ENCODE data around the gene MEOX1. TPM values are rescaled to one million over a fixed set of nuclear protein-coding genes. Genes with fewer than 3 reads are reported as not detected.

MEOX1 gene
- total and polyA plus RNA-seq, 2 of the 13 experiments (the other 11 are each of a cell fraction or from before 2014, with no cell fraction given) = not detected

GRCh38 chr17:43669971-43670644 lies 8.4 kb upstream of the MEOX1 start (continued):
- peak; percentile 50; the same call in 1 of the 2 replicates for TF ChIP-seq REPIN1 (CRISPR knock-in tag; IDR thresholded peaks at IDR 0.05; ENCODE audit: borderline replicate concordance, low read depth)
- no peak for TF ChIP-seq HHEX (CRISPR knock-in tag; IDR thresholded peaks at IDR 0.05)
- no peak for TF ChIP-seq MLLT10 (CRISPR knock-in tag; IDR thresholded peaks at IDR 0.05)
- no peak for TF ChIP-seq SATB2 (CRISPR knock-in tag; IDR thresholded peaks at IDR 0.05)
- TF ChIP-seq ZNF343 (CRISPR knock-in tag; IDR thresholded peaks at IDR 0.05) = peak; percentile 32; the same call in 1 of the 2 replicates
- no peak for TF ChIP-seq TRAFD1 (CRISPR knock-in tag; IDR thresholded peaks at IDR 0.05; ENCODE audit: borderline replicate concordance)
- peak; percentile 55; the same call in 1 of the 2 replicates for TF ChIP-seq ZNF281 (CRISPR knock-in tag; IDR thresholded peaks at IDR 0.05; ENCODE audit: borderline replicate concordance)
- TF ChIP-seq HOXA3 (CRISPR knock-in tag; IDR thresholded peaks at IDR 0.05) = no peak; the same call in 1 of the 2 replicates
- TF ChIP-seq ZNF180 (CRISPR knock-in tag; IDR thresholded peaks at IDR 0.05; ENCODE audit: borderline replicate concordance, low read depth) = no peak
- TF ChIP-seq SP140L (CRISPR knock-in tag; IDR thresholded peaks at IDR 0.05; ENCODE audit: borderline replicate concordance) = no peak
- no peak for TF ChIP-seq NFE2 (CRISPR knock-in tag; IDR thresholded peaks at IDR 0.05)
- no peak for TF ChIP-seq ZNF569 (CRISPR knock-in tag; IDR thresholded peaks at IDR 0.05; ENCODE audit: borderline replicate concordance)
- TF ChIP-seq EZH2 (conservative IDR thresholded peaks at IDR 0.05; ENCODE audit: low read depth, low read length) = no peak
- no peak for TF ChIP-seq ZFP90 (CRISPR knock-in tag; IDR thresholded peaks at IDR 0.05; ENCODE audit: borderline replicate concordance)
- TF ChIP-seq TFE3 (CRISPR knock-in tag; IDR thresholded peaks at IDR 0.05) = no peak
- no peak for TF ChIP-seq ZNF142 (CRISPR knock-in tag; IDR thresholded peaks at IDR 0.05)
- no peak for TF ChIP-seq ZC3H4 (CRISPR knock-in tag; IDR thresholded peaks at IDR 0.05; ENCODE audit: borderline replicate concordance)
- no peak for TF ChIP-seq HNRNPL (IDR thresholded peaks at IDR 0.05; ENCODE audit: low read depth, low read length)
